ENCODE measurements around the gene CNTN4. TPM values are rescaled to one million over a fixed set of nuclear protein-coding genes. Genes with fewer than 3 reads are reported as not detected.

Gene CNTN4
- total and polyA plus RNA-seq, 2 donors (not counting 3 experiments of a cell fraction or from before 2014, with no cell fraction given), result not detected

- BruUV-seq (replicated peaks), result no TSS peak
- Histone ChIP-seq H3K27me3 (ENCODE audit: control insufficient read depth in 2 of 2, insufficient read depth in 2 of 2, low read length in 2 of 2) (no peaks in the 10 kb centered on the region), H3K27ac (ENCODE audit: insufficient read depth, low read depth, low read length) (no peak overlapping the region), H3K4me3 (replicated peaks in 1 of 3; ENCODE audit: insufficient read depth in 1 of 3, low read depth in 1 of 3, low read length in 3 of 3) (no peak overlapping the region), H3K4me2 (ENCODE audit: insufficient read depth, low read length) (no peak overlapping the region), H2AFZ (ENCODE audit: low read depth, low read length) (no peak overlapping the region), H3K9me3 (replicated peaks; ENCODE audit: control insufficient read depth, insufficient read depth, low read length) (peaks cover 2% of the 10 kb centered on the region), H4K20me1 (replicated peaks; ENCODE audit: control insufficient read depth, extremely low read depth, insufficient read depth, low read length) (no peaks in the 10 kb centered on the region), H3K36me3 (ENCODE audit: control insufficient read depth in 2 of 2, extremely low read depth in 1 of 2, insufficient read depth in 2 of 2, low read length in 2 of 2) (no peaks in the 10 kb centered on the region), H3K9ac (replicated peaks; ENCODE audit: extremely low read depth, insufficient read depth, low read length) (no peak overlapping the region), H3K79me2 (ENCODE audit: control insufficient read depth, insufficient read depth, low read length) (no peaks in the 10 kb centered on the region), H3K4me1 (ENCODE audit: control insufficient read depth, extremely low read depth, insufficient read depth, low read length) (no peaks in the 10 kb centered on the region), H3K9me1 (replicated peaks; ENCODE audit: control insufficient read depth, extremely low read depth, insufficient read depth, low read length) (no peaks in the 10 kb centered on the region)
- dilution Hi-C loops (cut with MboI; ENCODE audit: extremely low pct_ligation_motif_present, low sequenced_read_pairs) (no loop called here), intact Hi-C loops (cut with micrococcal nuclease) (no loop called here)
- TF ChIP-seq GATA2 (IDR thresholded peaks at IDR 0.05; ENCODE audit: insufficient read depth, insufficient read length, low read depth, low read length) (no peak), MYC (IDR thresholded peaks at IDR 0.05; ENCODE audit: low read depth, low read length) (no peak), POLR2AphosphoS5 (IDR thresholded peaks at IDR 0.05; ENCODE audit: insufficient read depth, low read depth, low read length) (no peak), CTCF (IDR thresholded peaks at IDR 0.05; ENCODE audit: extremely low read depth in 1 of 2, insufficient read depth in 1 of 2, low read depth in 1 of 2, low read length in 2 of 2) (no peak)
- DNase-seq (ENCODE audit: low read depth, low spot score), result no peak
- FAIRE-seq, result no peak
- CTCF ChIA-PET, result no interaction called here
- POLR2A ChIA-PET, result no interaction called here
These were observed 602.8 kb downstream of the CNTN4 start for GRCh38 chr3:2701471-2701870.

- ChIA-PET CTCF (no interaction called here), POLR2A (no interaction called here)
- TF ChIP-seq EZH2 (IDR thresholded peaks at IDR 0.05; ENCODE audit: borderline replicate concordance, low read depth, low read length, severe bottlenecking) (no peak), GATA2 (IDR thresholded peaks at IDR 0.05; ENCODE audit: insufficient read depth, insufficient read length, low read depth, low read length) (no peak), POLR2AphosphoS5 (IDR thresholded peaks at IDR 0.05; ENCODE audit: insufficient read depth, low read depth, low read length) (no peak), POLR2A (IDR thresholded peaks at IDR 0.05; ENCODE audit: low read depth, low read length) (no peak)
- Histone ChIP-seq H4K20me1 (replicated peaks; ENCODE audit: control insufficient read depth, extremely low read depth, insufficient read depth, low read length) (no peaks in the 10 kb centered on the region), H3K9me1 (replicated peaks; ENCODE audit: control insufficient read depth, extremely low read depth, insufficient read depth, low read length) (no peaks in the 10 kb centered on the region), H3K9ac (replicated peaks; ENCODE audit: extremely low read depth, insufficient read depth, low read length) (no peak overlapping the region), H3K27me3 (ENCODE audit: control insufficient read depth in 2 of 2, insufficient read depth in 2 of 2, low read length in 2 of 2) (no peaks in the 10 kb centered on the region), H3K79me2 (ENCODE audit: control insufficient read depth, insufficient read depth, low read length) (no peaks in the 10 kb centered on the region), H3K4me3 (replicated peaks in 1 of 3; ENCODE audit: insufficient read depth in 1 of 3, low read depth in 1 of 3, low read length in 3 of 3) (no peak overlapping the region), H3K4me1 (ENCODE audit: control insufficient read depth, extremely low read depth, insufficient read depth, low read length) (no peaks in the 10 kb centered on the region), H3K4me2 (ENCODE audit: insufficient read depth, low read length) (no peak overlapping the region), H3K9me3 (replicated peaks; ENCODE audit: control insufficient read depth, insufficient read depth, low read length) (peaks cover 2% of the 10 kb centered on the region), H2AFZ (ENCODE audit: low read depth, low read length) (no peak overlapping the region), H3K36me3 (ENCODE audit: control insufficient read depth in 2 of 2, extremely low read depth in 1 of 2, insufficient read depth in 2 of 2, low read length in 2 of 2) (no peaks in the 10 kb centered on the region), H3K27ac (ENCODE audit: insufficient read depth, low read depth, low read length) (no peak overlapping the region)
- no peak for DNase-seq (ENCODE audit: low read depth, low spot score)
- FAIRE-seq, result no peak
- BruUV-seq (replicated peaks), result no TSS peak
- intact Hi-C loops (cut with micrococcal nuclease), result no loop called here
- dilution Hi-C loops (cut with MboI; ENCODE audit: extremely low pct_ligation_motif_present, low sequenced_read_pairs), result no loop called here
These were observed 607.6 kb downstream of the CNTN4 start for GRCh38 chr3:2706144-2706835.

Measured in endothelial cell of umbilical vein (primary cell).